HCT116 (cell line): ENCODE data around the gene CDH13.

ENCODE experiments used
- CEBPB ChIP-seq: IDR thresholded peaks from 2 replicates; pipeline ENCODE4 v1.6.1; 2012; ENCODE audit warnings: low read depth
- EZH2 ChIP-seq: fragments of 200-600 bp; sonication (generic); IDR thresholded peaks from 2 replicates; pipeline ENCODE4 v1.6.1; 2017; ENCODE audit warnings: antibody characterized with exemption, mixed run types
- FOSL1 ChIP-seq: IDR thresholded peaks from 2 replicates; pipeline ENCODE4 v1.6.1; 2012; ENCODE audit warnings: low read depth
- POLR2A ChIP-seq: IDR thresholded peaks from 2 replicates; pipeline ENCODE4 v1.7.0; 2011; ENCODE audit warnings: borderline replicate concordance; ENCODE audit not compliant: insufficient read depth, insufficient read length; ENCODE audit errors: extremely low read depth
- POLR2AphosphoS5 ChIP-seq: IDR thresholded peaks from 2 replicates; pipeline ENCODE4 v1.6.1; 2011; ENCODE audit warnings: mild to moderate bottlenecking, low read depth, low read length, moderate library complexity
- SIN3A ChIP-seq: IDR thresholded peaks from 2 replicates; pipeline ENCODE4 v1.6.1; 2012; ENCODE audit warnings: low read depth
- TF ChIP-seq, protein P1 (sequence below): IDR thresholded peaks from 2 replicates; pipeline ENCODE4 v1.6.1; 2012
- TF ChIP-seq, protein P2 (sequence below), 3 experiments: fragments of 200-600 bp in 1 of 3; sonication (generic) in 1 of 3; IDR thresholded peaks in 2 of 3; conservative IDR thresholded peaks in 1 of 3; 2 replicates each; pipeline ENCODE4 v1.5.1; 2012 to 2017; ENCODE audit warnings: low read depth in 2 of 3, low read length in 2 of 3, antibody characterized with exemption in 1 of 3, borderline replicate concordance in 1 of 3, control low read depth in 1 of 3, mild to moderate bottlenecking in 1 of 3, mixed read lengths in 1 of 3, mixed run types in 1 of 3, moderate library complexity in 1 of 3; ENCODE audit not compliant: insufficient read depth in 1 of 3
- TF ChIP-seq, protein P3 (sequence below): IDR thresholded peaks from 2 replicates; pipeline ENCODE4 v1.6.1; 2011; ENCODE audit warnings: mild to moderate bottlenecking, low read length, moderate library complexity; ENCODE audit not compliant: insufficient replicate concordance; ENCODE audit errors: extremely low read depth
- TF ChIP-seq, protein P4 (sequence below): IDR thresholded peaks from 2 replicates; pipeline ENCODE4 v1.6.1; 2012; ENCODE audit warnings: low read depth
- TF ChIP-seq, protein P5 (sequence below): IDR thresholded peaks from 2 replicates; pipeline ENCODE4 v1.6.1; 2012

DNA sequence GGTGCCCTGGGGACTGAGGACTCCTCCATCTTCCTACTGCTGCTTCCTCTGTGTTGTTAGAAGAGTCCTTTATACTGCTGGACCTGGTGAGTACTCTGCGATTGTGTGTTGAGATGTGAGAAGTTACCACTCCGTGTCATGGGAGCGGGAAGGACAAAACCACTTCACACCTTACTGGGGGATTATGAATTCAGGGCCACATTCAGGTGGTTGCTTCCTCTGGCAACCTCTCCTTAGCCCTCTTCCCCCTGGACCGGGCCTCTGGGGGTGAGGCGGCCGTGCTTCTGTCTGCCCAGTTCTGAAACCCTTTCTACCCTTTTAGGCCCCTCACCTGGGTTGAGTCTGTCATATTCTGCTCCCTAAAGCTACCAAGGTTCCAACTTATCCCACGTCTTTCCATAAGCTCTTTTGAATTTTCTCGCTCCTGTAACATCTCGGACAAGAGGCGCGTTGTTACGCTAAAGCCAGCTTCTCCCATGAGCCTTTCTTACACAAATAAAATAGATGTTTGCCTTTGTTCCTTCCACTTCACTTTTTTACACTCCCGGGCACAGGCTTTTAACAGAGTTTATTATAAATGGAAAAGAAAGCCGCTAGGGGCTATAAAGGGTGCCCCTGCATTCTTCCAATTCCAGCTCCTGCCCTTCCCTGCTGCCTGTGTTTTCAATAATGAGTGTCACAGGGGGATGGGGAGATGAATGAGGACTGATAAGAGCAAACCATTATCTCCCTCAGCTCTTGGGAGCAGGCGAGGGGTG lies 20.7 kb upstream of the CDH13 start:
- no peak for TF ChIP-seq EZH2
- TF ChIP-seq, protein P1, sequence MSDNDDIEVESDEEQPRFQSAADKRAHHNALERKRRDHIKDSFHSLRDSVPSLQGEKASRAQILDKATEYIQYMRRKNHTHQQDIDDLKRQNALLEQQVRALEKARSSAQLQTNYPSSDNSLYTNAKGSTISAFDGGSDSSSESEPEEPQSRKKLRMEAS: no peak
- TF ChIP-seq SIN3A: no peak
- TF ChIP-seq POLR2A: no peak
- TF ChIP-seq, protein P2, sequence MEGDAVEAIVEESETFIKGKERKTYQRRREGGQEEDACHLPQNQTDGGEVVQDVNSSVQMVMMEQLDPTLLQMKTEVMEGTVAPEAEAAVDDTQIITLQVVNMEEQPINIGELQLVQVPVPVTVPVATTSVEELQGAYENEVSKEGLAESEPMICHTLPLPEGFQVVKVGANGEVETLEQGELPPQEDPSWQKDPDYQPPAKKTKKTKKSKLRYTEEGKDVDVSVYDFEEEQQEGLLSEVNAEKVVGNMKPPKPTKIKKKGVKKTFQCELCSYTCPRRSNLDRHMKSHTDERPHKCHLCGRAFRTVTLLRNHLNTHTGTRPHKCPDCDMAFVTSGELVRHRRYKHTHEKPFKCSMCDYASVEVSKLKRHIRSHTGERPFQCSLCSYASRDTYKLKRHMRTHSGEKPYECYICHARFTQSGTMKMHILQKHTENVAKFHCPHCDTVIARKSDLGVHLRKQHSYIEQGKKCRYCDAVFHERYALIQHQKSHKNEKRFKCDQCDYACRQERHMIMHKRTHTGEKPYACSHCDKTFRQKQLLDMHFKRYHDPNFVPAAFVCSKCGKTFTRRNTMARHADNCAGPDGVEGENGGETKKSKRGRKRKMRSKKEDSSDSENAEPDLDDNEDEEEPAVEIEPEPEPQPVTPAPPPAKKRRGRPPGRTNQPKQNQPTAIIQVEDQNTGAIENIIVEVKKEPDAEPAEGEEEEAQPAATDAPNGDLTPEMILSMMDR (IDR thresholded peaks at IDR 0.05 in 2 of 3, conservative IDR thresholded peaks at IDR 0.05 in 1 of 3; ENCODE audit: borderline replicate concordance in 1 of 3, insufficient read depth in 1 of 3, low read depth in 2 of 3, low read length in 2 of 3): no peak
- TF ChIP-seq, protein P3, sequence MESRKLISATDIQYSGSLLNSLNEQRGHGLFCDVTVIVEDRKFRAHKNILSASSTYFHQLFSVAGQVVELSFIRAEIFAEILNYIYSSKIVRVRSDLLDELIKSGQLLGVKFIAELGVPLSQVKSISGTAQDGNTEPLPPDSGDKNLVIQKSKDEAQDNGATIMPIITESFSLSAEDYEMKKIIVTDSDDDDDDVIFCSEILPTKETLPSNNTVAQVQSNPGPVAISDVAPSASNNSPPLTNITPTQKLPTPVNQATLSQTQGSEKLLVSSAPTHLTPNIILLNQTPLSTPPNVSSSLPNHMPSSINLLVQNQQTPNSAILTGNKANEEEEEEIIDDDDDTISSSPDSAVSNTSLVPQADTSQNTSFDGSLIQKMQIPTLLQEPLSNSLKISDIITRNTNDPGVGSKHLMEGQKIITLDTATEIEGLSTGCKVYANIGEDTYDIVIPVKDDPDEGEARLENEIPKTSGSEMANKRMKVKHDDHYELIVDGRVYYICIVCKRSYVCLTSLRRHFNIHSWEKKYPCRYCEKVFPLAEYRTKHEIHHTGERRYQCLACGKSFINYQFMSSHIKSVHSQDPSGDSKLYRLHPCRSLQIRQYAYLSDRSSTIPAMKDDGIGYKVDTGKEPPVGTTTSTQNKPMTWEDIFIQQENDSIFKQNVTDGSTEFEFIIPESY: no peak
- TF ChIP-seq, protein P4, sequence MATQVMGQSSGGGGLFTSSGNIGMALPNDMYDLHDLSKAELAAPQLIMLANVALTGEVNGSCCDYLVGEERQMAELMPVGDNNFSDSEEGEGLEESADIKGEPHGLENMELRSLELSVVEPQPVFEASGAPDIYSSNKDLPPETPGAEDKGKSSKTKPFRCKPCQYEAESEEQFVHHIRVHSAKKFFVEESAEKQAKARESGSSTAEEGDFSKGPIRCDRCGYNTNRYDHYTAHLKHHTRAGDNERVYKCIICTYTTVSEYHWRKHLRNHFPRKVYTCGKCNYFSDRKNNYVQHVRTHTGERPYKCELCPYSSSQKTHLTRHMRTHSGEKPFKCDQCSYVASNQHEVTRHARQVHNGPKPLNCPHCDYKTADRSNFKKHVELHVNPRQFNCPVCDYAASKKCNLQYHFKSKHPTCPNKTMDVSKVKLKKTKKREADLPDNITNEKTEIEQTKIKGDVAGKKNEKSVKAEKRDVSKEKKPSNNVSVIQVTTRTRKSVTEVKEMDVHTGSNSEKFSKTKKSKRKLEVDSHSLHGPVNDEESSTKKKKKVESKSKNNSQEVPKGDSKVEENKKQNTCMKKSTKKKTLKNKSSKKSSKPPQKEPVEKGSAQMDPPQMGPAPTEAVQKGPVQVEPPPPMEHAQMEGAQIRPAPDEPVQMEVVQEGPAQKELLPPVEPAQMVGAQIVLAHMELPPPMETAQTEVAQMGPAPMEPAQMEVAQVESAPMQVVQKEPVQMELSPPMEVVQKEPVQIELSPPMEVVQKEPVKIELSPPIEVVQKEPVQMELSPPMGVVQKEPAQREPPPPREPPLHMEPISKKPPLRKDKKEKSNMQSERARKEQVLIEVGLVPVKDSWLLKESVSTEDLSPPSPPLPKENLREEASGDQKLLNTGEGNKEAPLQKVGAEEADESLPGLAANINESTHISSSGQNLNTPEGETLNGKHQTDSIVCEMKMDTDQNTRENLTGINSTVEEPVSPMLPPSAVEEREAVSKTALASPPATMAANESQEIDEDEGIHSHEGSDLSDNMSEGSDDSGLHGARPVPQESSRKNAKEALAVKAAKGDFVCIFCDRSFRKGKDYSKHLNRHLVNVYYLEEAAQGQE: no peak
- TF ChIP-seq POLR2AphosphoS5: no peak
- no peak for TF ChIP-seq CEBPB
- TF ChIP-seq, protein P5, sequence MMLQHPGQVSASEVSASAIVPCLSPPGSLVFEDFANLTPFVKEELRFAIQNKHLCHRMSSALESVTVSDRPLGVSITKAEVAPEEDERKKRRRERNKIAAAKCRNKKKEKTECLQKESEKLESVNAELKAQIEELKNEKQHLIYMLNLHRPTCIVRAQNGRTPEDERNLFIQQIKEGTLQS: no peak
- TF ChIP-seq FOSL1: no peak
